ENCODE data around the gene TM4SF4.

GRCh38 chr3:149519912-149520311, 45.4 kb downstream of the TM4SF4 start:
- TF ChIP-seq EP300 (IDR thresholded peaks at IDR 0.05) (no peak), CTCF (IDR thresholded peaks at IDR 0.05) (no peak), POLR2A (IDR thresholded peaks at IDR 0.05) (no peak), POLR2AphosphoS5 (IDR thresholded peaks at IDR 0.05) (no peak)
